Stimulated activated CD8-positive, alpha-beta memory T cell treated with anti-CD3 and anti-CD28 coated beads, Interleukin-12 subunit alpha, Interleukin-12 subunit beta, amount 100 ng/mL, for 4 hours (primary cell): Measurements from ENCODE around the gene CCDC185.
"Not testable (repeated sequence)": the region's sequence is repeated elsewhere in the genome, so short reads cannot be mapped to it uniquely, and the experiment has no call there.

Source experiments
- DNase-seq: peaks from one replicate; pipeline ENCODE4 v3.0.0-alpha.2; 2020; ENCODE audit warnings: low read depth

The CCDC185 gene

GRCh38 chr1:223394706-223395105 is 1.5 kb downstream of the CCDC185 start:
- no peak for DNase-seq

GRCh38 chr1:223399393-223399792 is 6.2 kb downstream of the CCDC185 start:
- not testable (repeated sequence) for DNase-seq

- DNase-seq = no peak
These were observed 8.9 kb downstream of the CCDC185 start for GRCh38 chr1:223401873-223402789.

- DNase-seq = no peak
These were observed 9.6 kb downstream of the CCDC185 start for GRCh38 chr1:223402790-223403142.

- DNase-seq = no peak
These were observed 10.1 kb downstream of the CCDC185 start for GRCh38 chr1:223403184-223403815.

- no peak for DNase-seq
These were observed 12.3 kb downstream of the CCDC185 start for GRCh38 chr1:223405507-223405906.

- no peak for DNase-seq
These were observed 16.8 kb downstream of the CCDC185 start for GRCh38 chr1:223410036-223410435.

GRCh38 chr1:223411309-223411708 is 18.1 kb downstream of the CCDC185 start:
- DNase-seq = no peak

- DNase-seq = no peak
These were observed 18.5 kb downstream of the CCDC185 start for GRCh38 chr1:223411710-223412109.

GRCh38 chr1:223413216-223413615 is 20.0 kb downstream of the CCDC185 start:
- DNase-seq = no peak

- DNase-seq = no peak
These were observed 24.2 kb downstream of the CCDC185 start for GRCh38 chr1:223417444-223417843.

GRCh38 chr1:223417903-223418663 is 24.9 kb downstream of the CCDC185 start:
- DNase-seq = no peak

GRCh38 chr1:223419115-223419514 is 25.9 kb downstream of the CCDC185 start:
- no peak for DNase-seq

- DNase-seq = no peak
These were observed 26.3 kb downstream of the CCDC185 start for GRCh38 chr1:223419561-223419960.

GRCh38 chr1:223421025-223421424 is 27.8 kb downstream of the CCDC185 start:
- DNase-seq = no peak

GRCh38 chr1:223421676-223422075 is 28.5 kb downstream of the CCDC185 start:
- no peak for DNase-seq

- DNase-seq = no peak
These were observed 29.7 kb downstream of the CCDC185 start for GRCh38 chr1:223422911-223423310.

GRCh38 chr1:223423641-223424233 is 30.5 kb downstream of the CCDC185 start:
- no peak for DNase-seq

GRCh38 chr1:223425550-223425949 is 32.3 kb downstream of the CCDC185 start:
- no peak for DNase-seq

- no peak for DNase-seq
These were observed 33.7 kb downstream of the CCDC185 start for GRCh38 chr1:223426936-223427335.

GRCh38 chr1:223429313-223429731 is 36.1 kb downstream of the CCDC185 start:
- no peak for DNase-seq

GRCh38 chr1:223429821-223430220 is 36.6 kb downstream of the CCDC185 start:
- no peak for DNase-seq
